Mononuclear cell (primary cell): ENCODE measurements around the gene ZNF470. TPM values are rescaled to one million over a fixed set of nuclear protein-coding genes. Genes with fewer than 3 reads are reported as not detected.
A peak's percentile ranks its signal among the peaks of the same experiment; 100 is the strongest.

Experiments used
- H3K27me3 ChIP-seq: 2 replicates; pipeline ENCODE4 v1.6.0; 2011; ENCODE audit warnings: low read length, control low read depth; ENCODE audit not compliant: insufficient read depth
- H3K4me1 ChIP-seq: 2 replicates; pipeline ENCODE4 v1.5.1; 2011; ENCODE audit warnings: mild to moderate bottlenecking, low read length, control low read depth; ENCODE audit not compliant: insufficient read depth
- H3K4me3 ChIP-seq: 2 replicates; pipeline ENCODE4 v1.5.1; 2011; ENCODE audit warnings: mild to moderate bottlenecking, low read length, moderate library complexity
- H3K9me3 ChIP-seq: 2 replicates; pipeline ENCODE4 v1.5.1; 2011; ENCODE audit warnings: low read depth, mild to moderate bottlenecking, control low read depth, low read length
- total RNA-seq: library from RNA; depleted of rRNA; stranded (reverse); fragments of >200 nt; gene quantifications from one replicate; pipeline ENCODE4 v1.2.3, GENCODE V29; 2012

ZNF470 gene
- total RNA-seq, 1 donor: 0.94 TPM

DNA sequence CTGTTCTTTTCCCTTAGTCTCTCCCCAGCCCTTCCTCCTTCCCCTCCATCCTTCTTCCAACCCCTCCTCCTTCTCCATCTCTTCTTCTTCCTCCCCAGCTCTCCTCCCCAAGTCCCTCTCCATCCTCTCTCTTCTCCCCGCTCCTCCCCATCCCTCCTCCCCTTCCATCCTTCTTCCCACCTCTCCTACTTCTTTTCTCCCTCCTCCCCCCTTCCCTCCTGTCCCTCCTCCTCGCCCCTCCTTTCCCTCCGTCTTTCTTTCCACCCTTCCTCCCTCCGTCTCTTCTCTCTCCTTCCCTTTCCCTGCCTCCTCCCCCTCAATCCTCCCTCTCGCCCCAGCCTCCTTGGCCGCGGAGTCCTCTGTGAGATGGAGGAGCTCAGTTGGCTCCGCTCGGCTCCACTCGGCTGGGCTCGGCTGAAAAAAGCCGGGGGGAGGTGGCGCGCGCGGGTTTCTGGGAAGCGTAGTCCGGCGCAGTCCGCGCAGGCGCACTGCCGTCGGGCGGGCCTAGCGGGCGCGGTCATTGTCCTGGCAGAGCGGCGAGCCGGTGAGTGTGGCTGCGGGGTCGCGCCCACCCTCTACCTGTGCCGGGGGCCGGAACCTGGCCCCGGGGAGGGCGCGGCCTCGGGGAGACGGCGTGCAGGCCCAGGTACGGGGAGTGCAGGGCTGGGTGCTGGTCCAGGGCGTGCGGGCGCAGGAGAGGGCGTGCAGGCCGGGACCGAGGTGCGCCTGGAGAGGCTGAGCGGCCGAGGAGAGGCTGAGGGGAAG lies 27.7 kb downstream of the ZNF470 start, which contains the start of gene ZNF71:
TSS of gene ZNF71 (plus strand) at position 520 of the 765 bp plus-strand sequence. CDS start 6,257 bp downstream, outside the sequence.
- Histone ChIP-seq H3K4me1 (peaks cover 15% of the 10 kb centered on the region), H3K27me3 (no peaks in the 10 kb centered on the region), H3K9me3 (peaks cover 6% of the 10 kb centered on the region), H3K4me3 (peak within 1 kb of the TSS; percentile 58)

DNA sequence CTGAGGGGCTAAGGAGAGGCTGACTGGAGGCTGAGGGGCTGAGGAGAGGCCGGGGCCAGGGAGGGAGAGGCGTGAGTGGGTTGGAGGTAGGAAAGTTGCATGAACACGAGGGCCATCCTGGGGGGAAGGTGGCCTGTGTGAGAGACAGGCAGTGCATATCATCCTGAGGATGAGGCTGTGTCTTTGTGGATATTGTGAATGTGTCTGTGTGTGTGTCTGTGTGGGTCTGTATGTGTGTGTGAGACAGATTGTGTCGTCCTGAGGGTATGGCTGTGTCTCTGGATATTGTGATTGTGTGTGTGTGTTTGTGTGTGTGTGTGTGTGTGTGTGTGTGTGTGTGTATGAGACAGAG lies 28.3 kb downstream of the ZNF470 start:
- Histone ChIP-seq H3K4me1 (peaks cover 15% of the 10 kb centered on the region), H3K27me3 (no peaks in the 10 kb centered on the region), H3K4me3 (peak overlapping the region; percentile 58), H3K9me3 (peaks cover 6% of the 10 kb centered on the region)

DNA sequence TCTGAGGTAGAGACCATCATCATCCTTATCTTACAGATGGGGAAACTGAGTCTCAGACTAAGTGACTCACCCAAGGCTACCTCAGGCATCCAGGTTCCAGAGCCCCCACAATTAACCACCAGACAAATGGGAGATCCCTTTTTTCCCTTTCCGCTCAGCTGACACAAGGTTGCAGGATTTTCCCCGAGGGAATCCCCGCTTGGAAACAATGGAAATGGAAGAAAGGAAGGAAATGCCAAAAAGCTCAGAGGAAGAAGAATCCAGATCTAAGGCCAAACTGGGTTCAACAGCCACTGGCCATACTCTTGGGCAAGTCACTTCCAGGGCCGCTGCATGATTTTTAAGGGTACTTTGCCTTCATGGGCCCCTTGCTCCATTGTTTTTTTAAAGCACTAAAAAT lies 29.4 kb downstream of the ZNF470 start:
- H3K27me3 ChIP-seq: no peaks in the 10 kb centered on the region
- H3K9me3 ChIP-seq: peaks cover 7% of the 10 kb centered on the region
- H3K4me3 ChIP-seq: no peak overlapping the region
- peaks cover 15% of the 10 kb centered on the region for H3K4me1 ChIP-seq

DNA sequence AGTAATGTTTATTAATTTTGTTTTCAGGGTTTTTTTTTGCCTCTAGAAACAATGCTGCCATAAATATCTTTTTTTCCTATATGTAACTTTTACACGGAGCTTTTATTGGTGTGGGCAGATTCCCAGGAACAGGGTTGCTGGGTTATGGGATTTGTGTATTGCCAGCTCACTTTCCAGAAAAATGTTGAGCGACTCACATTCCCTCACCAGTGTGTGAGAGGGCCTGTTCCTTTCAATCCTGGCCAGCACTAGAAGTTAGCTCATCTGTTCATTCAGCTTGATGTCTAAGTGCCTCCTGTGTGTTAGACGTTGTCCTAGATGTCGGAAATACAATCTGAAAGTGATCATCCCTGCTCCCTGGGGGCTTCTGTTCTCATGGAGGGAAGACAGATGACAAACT lies 30.4 kb downstream of the ZNF470 start:
- peaks cover 12% of the 10 kb centered on the region for H3K9me3 ChIP-seq
- H3K4me1 ChIP-seq: peaks cover 15% of the 10 kb centered on the region
- H3K4me3 ChIP-seq: no peak overlapping the region
- no peaks in the 10 kb centered on the region for H3K27me3 ChIP-seq

DNA sequence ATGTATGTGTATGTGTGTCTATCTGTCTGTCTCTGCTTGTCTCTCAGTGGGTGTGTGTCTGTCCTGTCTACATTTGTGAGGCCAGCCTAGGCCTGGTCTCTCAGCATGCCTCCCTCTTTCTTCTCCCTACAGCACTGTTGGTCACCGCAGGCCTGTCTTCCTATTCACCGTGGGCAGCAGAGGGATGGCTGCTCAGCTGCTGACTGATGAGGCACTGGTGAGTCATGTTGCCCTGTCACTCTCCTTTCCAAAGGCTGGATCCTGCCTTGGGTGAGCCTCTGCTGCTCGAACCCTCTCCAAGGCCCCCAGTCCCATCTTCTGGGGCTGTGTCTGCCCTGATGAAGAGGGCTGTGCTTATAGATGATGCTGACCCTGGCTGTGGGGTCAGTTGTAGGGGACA lies 34.1 kb downstream of the ZNF470 start:
- Histone ChIP-seq H3K4me1 (no peaks in the 10 kb centered on the region), H3K9me3 (peaks cover 46% of the 10 kb centered on the region), H3K4me3 (no peak overlapping the region), H3K27me3 (no peaks in the 10 kb centered on the region)

DNA sequence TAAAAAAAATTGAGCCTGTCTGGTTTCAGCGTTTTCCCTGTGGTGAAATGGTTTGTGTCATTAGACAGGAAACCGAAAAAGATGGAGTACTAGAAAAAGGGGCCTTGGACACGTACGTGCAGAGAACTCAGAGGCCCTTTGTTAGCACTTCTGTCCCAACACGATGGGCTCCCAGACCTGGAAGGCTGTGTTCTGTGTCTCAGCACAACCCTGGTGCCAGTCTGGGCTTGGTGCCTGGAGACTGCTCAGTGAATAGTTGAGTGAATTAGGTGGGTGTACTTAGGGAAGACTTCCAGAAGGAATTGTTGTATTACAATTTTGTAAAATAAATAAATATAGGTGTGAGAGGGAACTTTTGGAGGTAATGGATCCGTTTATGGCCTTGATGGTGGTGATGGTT lies 36.6 kb downstream of the ZNF470 start:
- Histone ChIP-seq H3K9me3 (peaks cover 65% of the 10 kb centered on the region), H3K4me3 (no peak overlapping the region), H3K27me3 (no peaks in the 10 kb centered on the region), H3K4me1 (no peaks in the 10 kb centered on the region)

DNA sequence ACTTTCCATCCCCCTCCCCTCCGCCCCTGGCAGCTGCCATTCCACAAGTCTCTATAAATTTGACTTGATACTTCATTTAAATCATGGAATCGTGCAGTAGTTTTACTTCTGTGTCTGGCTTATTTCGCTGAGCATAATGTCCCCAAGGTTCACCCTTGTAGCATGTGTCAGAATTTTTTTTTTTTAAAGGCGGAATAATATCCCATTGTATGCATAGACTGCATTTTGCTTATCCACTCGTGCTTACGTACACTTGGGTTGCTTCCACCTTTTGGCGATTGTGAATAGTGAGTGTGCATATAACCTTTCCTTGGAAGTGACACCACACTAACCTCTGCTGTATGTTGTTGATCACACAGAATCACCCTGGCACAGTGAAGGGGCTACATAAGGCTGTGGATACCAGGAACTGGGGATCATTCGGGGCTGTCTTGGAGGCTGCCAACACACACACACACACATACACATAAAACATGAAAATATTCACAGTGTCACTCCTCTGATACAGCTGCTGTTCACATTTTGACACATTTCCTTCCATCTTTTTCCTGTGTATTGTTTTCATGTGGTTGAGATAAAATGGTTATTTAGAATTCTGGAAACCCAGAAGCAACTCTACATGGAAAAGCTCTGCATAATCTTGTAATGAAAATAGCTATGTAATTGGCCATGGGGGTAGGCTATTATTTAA lies 41.2 kb downstream of the ZNF470 start:
- Histone ChIP-seq H3K27me3 (no peaks in the 10 kb centered on the region), H3K4me1 (no peaks in the 10 kb centered on the region), H3K9me3 (peaks cover 78% of the 10 kb centered on the region), H3K4me3 (no peak overlapping the region)

DNA sequence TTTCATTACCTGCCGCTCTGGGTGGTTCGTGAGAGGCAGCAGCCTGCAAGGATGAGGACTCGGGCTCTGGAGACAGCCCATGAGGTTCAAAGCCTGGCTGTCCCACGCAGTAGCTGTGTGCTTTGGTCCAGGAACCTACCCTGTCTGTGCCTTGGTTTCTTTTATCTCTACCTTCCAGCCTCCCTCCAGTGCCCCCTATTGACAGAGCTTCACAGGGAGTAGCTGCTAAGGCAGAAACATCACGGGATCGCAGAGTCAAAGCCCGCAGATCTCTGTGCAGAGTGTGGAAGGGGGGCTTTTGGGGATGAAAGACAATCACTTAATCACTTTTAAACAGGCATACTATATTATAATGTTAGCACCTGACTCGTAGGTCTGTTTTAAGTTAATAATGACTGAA lies 44.0 kb downstream of the ZNF470 start:
- Histone ChIP-seq H3K27me3 (no peaks in the 10 kb centered on the region), H3K9me3 (peaks cover 79% of the 10 kb centered on the region), H3K4me1 (no peaks in the 10 kb centered on the region), H3K4me3 (no peak overlapping the region)

DNA sequence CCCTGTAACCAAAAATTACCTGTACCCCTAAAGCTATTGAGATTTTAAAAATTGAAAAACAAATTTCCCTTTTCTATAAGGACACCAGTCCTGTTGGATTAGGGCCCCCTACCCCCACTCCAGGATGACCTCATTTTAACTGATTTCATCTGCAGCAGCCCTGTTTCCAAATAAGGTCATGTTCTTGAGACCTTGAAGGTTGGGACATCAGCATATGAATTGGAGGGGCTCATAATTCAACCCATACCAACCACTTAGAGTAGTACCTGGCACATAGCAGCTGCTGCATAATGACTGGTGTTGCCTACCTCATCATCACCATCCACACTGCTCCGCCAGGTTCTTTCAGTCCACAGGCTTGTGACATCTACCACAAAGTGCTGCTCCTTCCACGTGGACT lies 45.5 kb downstream of the ZNF470 start:
- Histone ChIP-seq H3K27me3 (no peaks in the 10 kb centered on the region), H3K4me1 (no peaks in the 10 kb centered on the region), H3K4me3 (no peak overlapping the region), H3K9me3 (peaks cover 79% of the 10 kb centered on the region)

DNA sequence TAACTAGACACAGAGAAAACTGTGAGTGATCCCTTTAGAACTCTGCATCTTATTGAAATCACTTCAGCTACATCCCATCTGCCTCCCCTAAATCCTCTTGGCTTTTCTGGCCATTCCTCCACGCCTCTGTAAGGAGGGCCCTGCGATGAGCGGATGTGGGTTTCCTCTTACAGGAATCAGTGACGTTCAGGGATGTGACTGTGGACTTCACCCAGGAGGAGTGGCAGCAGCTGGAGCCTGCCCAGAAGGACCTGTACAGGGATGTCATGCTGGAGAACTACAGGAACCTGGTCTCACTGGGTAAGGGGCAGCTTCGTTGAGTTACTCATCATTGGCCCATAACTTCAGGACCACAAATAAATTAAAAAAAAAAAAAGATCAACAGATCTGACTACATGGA lies 46.4 kb downstream of the ZNF470 start:
- H3K9me3 ChIP-seq: peaks cover 74% of the 10 kb centered on the region
- no peak overlapping the region for H3K4me3 ChIP-seq
- no peaks in the 10 kb centered on the region for H3K27me3 ChIP-seq
- H3K4me1 ChIP-seq: no peaks in the 10 kb centered on the region

DNA sequence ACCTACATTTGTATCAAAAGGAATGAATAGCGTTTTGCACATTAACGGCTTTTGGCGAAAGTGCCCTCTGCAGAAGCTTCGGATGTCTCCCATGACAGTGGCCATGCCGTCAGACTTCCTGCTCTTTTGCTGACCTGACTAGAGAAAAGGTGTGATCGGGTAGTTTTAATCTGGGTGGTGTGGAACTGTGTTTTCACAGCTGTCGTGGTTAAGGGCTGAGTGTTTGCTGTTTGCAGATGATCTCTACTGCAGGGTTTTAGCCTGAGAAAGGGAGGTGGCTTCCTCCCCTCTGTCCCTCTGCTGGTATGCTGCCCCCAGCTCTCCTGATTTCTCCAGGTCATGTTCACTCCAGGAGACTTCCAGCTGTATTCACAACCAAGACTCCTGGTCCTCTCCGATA lies 50.3 kb downstream of the ZNF470 start:
- H3K27me3 ChIP-seq: no peaks in the 10 kb centered on the region
- H3K9me3 ChIP-seq: peaks cover 49% of the 10 kb centered on the region
- no peaks in the 10 kb centered on the region for H3K4me1 ChIP-seq
- no peak overlapping the region for H3K4me3 ChIP-seq

DNA sequence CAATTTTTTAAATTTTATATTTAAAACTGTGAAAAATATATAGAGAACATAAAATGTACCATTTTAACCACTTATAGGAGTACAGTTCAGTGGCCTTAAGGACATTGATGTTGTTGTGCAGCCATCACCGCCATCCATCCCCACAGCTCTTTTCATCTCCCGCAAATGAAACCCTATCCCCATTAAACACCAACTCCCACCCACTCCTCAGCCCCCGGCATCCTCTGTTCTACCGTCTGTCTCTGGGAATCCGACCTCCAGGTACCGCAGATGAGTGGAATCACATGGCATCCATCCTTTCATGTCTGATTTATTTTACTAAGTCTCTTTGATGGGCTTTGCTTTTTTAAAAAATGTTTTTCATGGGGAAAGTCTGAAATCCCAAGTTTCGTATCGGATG lies 51.9 kb downstream of the ZNF470 start:
- Histone ChIP-seq H3K4me1 (no peaks in the 10 kb centered on the region), H3K27me3 (no peaks in the 10 kb centered on the region), H3K4me3 (no peak overlapping the region), H3K9me3 (peaks cover 43% of the 10 kb centered on the region)

DNA sequence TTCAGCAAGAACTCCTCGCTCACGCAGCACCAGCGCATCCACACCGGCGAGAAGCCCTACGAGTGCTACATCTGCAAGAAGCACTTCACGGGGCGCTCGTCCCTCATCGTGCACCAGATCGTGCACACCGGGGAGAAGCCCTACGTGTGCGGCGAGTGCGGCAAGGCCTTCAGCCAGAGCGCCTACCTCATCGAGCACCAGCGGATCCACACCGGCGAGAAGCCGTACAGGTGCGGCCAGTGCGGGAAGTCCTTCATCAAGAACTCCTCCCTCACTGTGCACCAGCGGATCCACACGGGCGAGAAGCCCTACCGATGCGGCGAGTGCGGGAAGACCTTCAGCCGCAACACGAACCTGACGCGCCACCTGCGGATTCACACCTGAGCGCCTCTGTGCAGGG lies 55.1 kb downstream of the ZNF470 start:
- no peak overlapping the region for H3K4me3 ChIP-seq
- no peaks in the 10 kb centered on the region for H3K27me3 ChIP-seq
- peaks cover 14% of the 10 kb centered on the region for H3K9me3 ChIP-seq
- no peaks in the 10 kb centered on the region for H3K4me1 ChIP-seq

DNA sequence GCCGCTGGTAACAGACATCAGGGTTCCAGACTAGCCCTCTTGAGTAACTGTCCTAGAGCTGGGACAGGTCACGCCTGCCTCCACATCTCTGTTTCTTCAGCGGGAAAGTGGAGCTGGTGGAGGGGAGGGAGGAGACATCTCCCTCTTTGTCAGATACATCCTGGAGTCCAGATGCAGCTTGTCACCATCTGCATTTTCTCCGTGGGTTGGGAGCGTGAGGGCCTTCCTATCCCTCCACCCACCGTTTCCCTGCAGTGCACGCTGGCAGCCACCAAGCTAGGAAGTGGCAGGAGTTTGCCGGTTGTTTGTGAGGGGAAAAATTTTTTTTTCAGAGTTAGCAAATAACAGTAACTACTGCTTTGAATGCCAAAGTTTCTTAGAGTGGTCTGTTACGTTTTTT lies 55.7 kb downstream of the ZNF470 start:
- H3K9me3 ChIP-seq: peaks cover 11% of the 10 kb centered on the region
- H3K27me3 ChIP-seq: no peaks in the 10 kb centered on the region
- H3K4me3 ChIP-seq: no peak overlapping the region

DNA sequence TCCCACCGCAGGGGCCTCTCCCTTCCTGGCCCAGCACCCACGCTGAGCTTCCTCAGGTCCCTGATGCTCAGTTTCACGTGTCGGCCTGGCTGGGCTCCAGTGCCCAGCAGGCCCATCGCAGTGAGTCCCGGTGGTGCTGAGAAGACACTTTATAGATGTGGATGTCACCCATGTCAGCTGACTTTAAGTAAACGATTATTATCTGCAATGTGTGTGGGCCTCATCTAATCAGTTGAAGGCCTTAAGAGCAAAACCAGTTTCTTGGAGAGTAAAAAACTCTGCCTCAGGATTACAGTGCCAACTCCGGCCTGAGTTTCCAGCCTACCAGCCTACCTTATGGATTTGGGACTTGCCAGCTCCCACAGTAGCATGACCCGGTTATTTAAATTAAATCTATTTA lies 58.4 kb downstream of the ZNF470 start:
- Histone ChIP-seq H3K4me1 (no peaks in the 10 kb centered on the region), H3K4me3 (no peak overlapping the region), H3K27me3 (no peaks in the 10 kb centered on the region), H3K9me3 (peaks cover 11% of the 10 kb centered on the region)

More for the DNA sequence above, 55.7 kb downstream of the ZNF470 start:
- no peaks in the 10 kb centered on the region for H3K4me1 ChIP-seq

DNA sequence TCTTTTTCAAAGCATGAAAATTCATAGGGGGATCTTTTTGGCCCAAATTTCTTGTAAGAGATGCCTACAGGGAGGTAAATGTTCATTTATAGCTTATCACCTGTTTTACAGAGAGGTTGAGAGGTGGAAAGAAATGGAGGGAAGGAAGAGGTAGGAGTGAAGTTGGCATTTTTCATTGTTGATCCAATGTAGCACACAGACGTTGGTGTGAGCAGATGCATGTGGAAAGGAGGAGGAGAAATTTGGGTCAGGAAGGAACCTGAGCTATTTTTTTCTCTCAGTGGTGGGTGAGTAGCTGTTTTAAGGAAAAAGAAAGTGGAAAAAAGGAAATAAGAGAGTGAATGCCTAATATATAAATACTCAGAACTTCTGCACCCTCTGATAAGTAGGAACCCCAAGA lies 65.8 kb downstream of the ZNF470 start:
- Histone ChIP-seq H3K27me3 (no peaks in the 10 kb centered on the region), H3K9me3 (peaks cover 25% of the 10 kb centered on the region), H3K4me3 (no peak overlapping the region), H3K4me1 (no peaks in the 10 kb centered on the region)
